ENCODE data around the gene CDK5RAP2. TPM values are rescaled to one million over a fixed set of nuclear protein-coding genes. Genes with fewer than 3 reads are reported as not detected.
"Not testable (repeated sequence)": the region's sequence is repeated elsewhere in the genome, so short reads cannot be mapped to it uniquely, and the experiment has no call there.

The CDK5RAP2 gene
- total and polyA plus RNA-seq, 2 experiments from 2014 or later, result 23.9 to 30.9 TPM

DNA sequence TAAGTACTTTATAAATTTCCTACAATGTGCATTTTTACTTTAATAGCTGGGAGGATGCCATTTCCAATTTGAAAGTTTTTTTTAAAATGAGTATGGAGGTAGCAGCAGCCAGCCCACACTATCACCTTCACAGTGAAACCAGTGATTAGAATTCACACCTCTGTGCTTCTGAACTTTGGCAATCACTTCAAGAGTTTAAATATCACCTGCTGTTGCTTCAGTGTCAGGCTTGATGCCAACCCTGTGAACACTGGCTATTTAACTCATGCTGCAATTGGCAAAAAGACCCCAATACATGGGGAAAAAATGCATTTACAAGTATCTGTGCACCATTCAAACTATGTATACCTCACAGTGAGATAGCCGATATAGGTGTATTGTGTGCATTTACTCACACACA, 57.4 kb downstream of the CDK5RAP2 start:
- no peak overlapping the region for H3K4me3 ChIP-seq
- no peak overlapping the region for H3K4me2 ChIP-seq
- no peaks in the 10 kb centered on the region for H3K9me2 ChIP-seq (replicated peaks; ENCODE audit: insufficient read depth)
- no peak for DNase-seq (ENCODE audit: low spot score)
- no peak overlapping the region for H2AFZ ChIP-seq
- H3K4me1 ChIP-seq (ENCODE audit: insufficient read depth), result no peaks in the 10 kb centered on the region
- H3K27ac ChIP-seq, result no peak overlapping the region
- H4K20me1 ChIP-seq (ENCODE audit: insufficient read depth, poor library complexity, severe bottlenecking), result no peaks in the 10 kb centered on the region
- H3K9me3 ChIP-seq (ENCODE audit: low read depth), result no peaks in the 10 kb centered on the region
- H3K36me3 ChIP-seq (replicated peaks; ENCODE audit: insufficient read depth, low read depth), result no peaks in the 10 kb centered on the region
- H3K79me2 ChIP-seq, result no peaks in the 10 kb centered on the region
- 97% methylated on average over 1 of the region's 1 CpG for WGBS (ENCODE audit: low lambda C conversion rate, missing lambda C conversion rate)
- TF ChIP-seq EZH2phosphoT487 (IDR thresholded peaks at IDR 0.05; ENCODE audit: low read depth, severe bottlenecking, unreplicated experiment) (no peak), EZH2 (IDR thresholded peaks at IDR 0.05; ENCODE audit: borderline replicate concordance) (no peak)
- TF ChIP-seq, protein P1, sequence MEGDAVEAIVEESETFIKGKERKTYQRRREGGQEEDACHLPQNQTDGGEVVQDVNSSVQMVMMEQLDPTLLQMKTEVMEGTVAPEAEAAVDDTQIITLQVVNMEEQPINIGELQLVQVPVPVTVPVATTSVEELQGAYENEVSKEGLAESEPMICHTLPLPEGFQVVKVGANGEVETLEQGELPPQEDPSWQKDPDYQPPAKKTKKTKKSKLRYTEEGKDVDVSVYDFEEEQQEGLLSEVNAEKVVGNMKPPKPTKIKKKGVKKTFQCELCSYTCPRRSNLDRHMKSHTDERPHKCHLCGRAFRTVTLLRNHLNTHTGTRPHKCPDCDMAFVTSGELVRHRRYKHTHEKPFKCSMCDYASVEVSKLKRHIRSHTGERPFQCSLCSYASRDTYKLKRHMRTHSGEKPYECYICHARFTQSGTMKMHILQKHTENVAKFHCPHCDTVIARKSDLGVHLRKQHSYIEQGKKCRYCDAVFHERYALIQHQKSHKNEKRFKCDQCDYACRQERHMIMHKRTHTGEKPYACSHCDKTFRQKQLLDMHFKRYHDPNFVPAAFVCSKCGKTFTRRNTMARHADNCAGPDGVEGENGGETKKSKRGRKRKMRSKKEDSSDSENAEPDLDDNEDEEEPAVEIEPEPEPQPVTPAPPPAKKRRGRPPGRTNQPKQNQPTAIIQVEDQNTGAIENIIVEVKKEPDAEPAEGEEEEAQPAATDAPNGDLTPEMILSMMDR (IDR thresholded peaks at IDR 0.05; ENCODE audit: poor library complexity), result no peak
- H3K27me3 ChIP-seq, result no peaks in the 10 kb centered on the region

DNA sequence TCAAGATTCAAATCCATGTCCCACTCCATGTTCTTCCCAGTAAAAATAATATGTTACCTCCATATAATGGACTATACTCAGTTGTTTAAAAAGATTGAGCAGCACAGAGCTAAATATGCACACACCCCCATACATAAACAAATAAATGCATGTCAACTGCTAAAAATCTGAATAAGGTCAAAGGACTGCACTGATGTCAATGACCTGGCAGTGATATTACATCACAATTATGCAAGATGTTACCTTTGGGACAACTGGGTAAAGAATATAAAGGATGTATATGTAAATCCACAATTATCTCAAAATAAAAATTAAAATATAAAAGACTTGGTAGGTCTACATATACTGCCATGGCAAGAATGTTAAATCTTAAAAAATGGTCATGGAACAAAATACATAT, 57.9 kb downstream of the CDK5RAP2 start:
- Histone ChIP-seq H3K4me3 (no peak overlapping the region), H4K20me1 (ENCODE audit: insufficient read depth, poor library complexity, severe bottlenecking) (no peaks in the 10 kb centered on the region), H3K79me2 (no peaks in the 10 kb centered on the region), H3K27ac (no peak overlapping the region), H3K4me1 (ENCODE audit: insufficient read depth) (no peaks in the 10 kb centered on the region), H3K36me3 (replicated peaks; ENCODE audit: insufficient read depth, low read depth) (no peaks in the 10 kb centered on the region), H3K9me3 (ENCODE audit: low read depth) (no peaks in the 10 kb centered on the region), H3K9me2 (replicated peaks; ENCODE audit: insufficient read depth) (no peaks in the 10 kb centered on the region), H2AFZ (no peak overlapping the region), H3K27me3 (no peaks in the 10 kb centered on the region), H3K4me2 (no peak overlapping the region)
- no peak for DNase-seq (ENCODE audit: low spot score)
- TF ChIP-seq EZH2 (IDR thresholded peaks at IDR 0.05; ENCODE audit: borderline replicate concordance), result no peak
- no peak for TF ChIP-seq EZH2phosphoT487 (IDR thresholded peaks at IDR 0.05; ENCODE audit: low read depth, severe bottlenecking, unreplicated experiment)
- TF ChIP-seq, protein P1 (IDR thresholded peaks at IDR 0.05; ENCODE audit: poor library complexity), result no peak

DNA sequence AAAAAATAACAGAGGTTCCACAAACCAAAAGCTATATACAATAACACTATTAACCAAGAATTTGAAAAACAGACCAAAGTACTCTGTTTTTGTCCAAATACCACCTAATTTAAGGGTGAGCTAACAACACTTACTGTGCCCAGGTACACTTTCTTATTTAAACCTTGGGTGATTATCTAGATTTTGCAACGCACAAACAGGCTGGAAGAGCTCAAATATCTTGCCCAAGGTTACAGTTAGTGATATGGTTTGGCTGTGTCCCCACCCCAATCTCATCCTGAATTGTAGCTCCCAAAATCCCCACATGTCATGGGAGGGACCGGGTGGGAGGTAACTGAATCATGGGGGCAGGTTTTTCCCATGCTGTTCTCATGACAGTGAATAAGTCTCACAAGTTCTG, 58.9 kb downstream of the CDK5RAP2 start:
- no peak overlapping the region for H3K4me3 ChIP-seq
- no peaks in the 10 kb centered on the region for H3K4me1 ChIP-seq (ENCODE audit: insufficient read depth)
- no peaks in the 10 kb centered on the region for H3K9me2 ChIP-seq (replicated peaks; ENCODE audit: insufficient read depth)
- H3K4me2 ChIP-seq, result no peak overlapping the region
- DNase-seq (ENCODE audit: low spot score), result no peak
- no peak overlapping the region for H3K27ac ChIP-seq
- no peaks in the 10 kb centered on the region for H3K79me2 ChIP-seq
- H3K27me3 ChIP-seq, result no peaks in the 10 kb centered on the region
- no peaks in the 10 kb centered on the region for H3K36me3 ChIP-seq (replicated peaks; ENCODE audit: insufficient read depth, low read depth)
- no peak for TF ChIP-seq EZH2phosphoT487 (IDR thresholded peaks at IDR 0.05; ENCODE audit: low read depth, severe bottlenecking, unreplicated experiment)
- H2AFZ ChIP-seq, result no peak overlapping the region
- H3K9me3 ChIP-seq (ENCODE audit: low read depth), result no peaks in the 10 kb centered on the region
- H4K20me1 ChIP-seq (ENCODE audit: insufficient read depth, poor library complexity, severe bottlenecking), result no peaks in the 10 kb centered on the region
- WGBS (ENCODE audit: low lambda C conversion rate, missing lambda C conversion rate), result 100% methylated on average over 2 of the region's 2 CpGs

DNA sequence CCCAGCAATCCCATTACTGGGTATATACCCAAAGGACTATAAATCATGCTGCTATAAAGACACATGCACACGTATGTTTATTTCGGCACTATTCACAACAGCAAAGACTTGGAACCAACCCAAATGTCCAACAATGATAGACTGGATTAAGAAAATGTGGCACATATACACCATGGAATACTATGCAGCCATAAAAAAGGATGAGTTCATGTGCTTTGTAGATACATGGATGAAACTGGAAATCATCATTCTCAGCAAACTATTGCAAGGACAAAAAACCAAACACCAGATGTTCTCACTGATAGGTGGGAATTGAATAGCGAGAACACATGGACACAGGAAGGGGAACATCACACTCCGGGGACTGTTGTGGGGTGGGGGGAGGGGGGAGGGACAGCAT, 64.0 kb downstream of the CDK5RAP2 start:
- not testable (repeated sequence) for H3K36me3 ChIP-seq (replicated peaks; ENCODE audit: insufficient read depth, low read depth); DNase-seq (ENCODE audit: low spot score); H3K79me2 ChIP-seq; H3K9me2 ChIP-seq (replicated peaks; ENCODE audit: insufficient read depth); H3K4me2 ChIP-seq; H3K4me3 ChIP-seq; H3K27ac ChIP-seq; H2AFZ ChIP-seq; H4K20me1 ChIP-seq (ENCODE audit: insufficient read depth, poor library complexity, severe bottlenecking); H3K27me3 ChIP-seq; H3K9me3 ChIP-seq (ENCODE audit: low read depth); H3K4me1 ChIP-seq (ENCODE audit: insufficient read depth)
- WGBS (ENCODE audit: low lambda C conversion rate, missing lambda C conversion rate), result 93% methylated on average over 4 of the region's 4 CpGs

DNA sequence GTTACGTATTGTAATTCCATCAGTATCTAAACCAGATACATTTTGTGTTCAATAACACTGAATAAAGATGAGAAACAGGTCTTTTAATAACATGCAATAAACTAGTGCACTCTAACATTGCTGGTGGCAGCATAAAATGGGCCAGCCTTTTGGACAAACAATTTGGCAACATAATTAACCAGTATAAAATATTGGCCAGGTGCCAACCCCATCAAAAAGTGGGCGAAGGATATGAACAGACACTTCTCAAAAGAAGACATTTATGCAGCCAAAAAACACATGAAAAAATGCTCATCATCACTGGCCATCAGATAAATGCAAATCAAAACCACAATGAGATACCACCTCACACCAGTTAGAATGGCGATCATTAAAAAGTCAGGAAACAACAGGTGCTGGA, 64.5 kb downstream of the CDK5RAP2 start:
- not testable (repeated sequence) for H3K79me2 ChIP-seq; H3K27ac ChIP-seq; H3K4me2 ChIP-seq; H4K20me1 ChIP-seq (ENCODE audit: insufficient read depth, poor library complexity, severe bottlenecking); H3K4me3 ChIP-seq; H3K27me3 ChIP-seq; H2AFZ ChIP-seq; H3K9me2 ChIP-seq (replicated peaks; ENCODE audit: insufficient read depth); H3K9me3 ChIP-seq (ENCODE audit: low read depth); H3K36me3 ChIP-seq (replicated peaks; ENCODE audit: insufficient read depth, low read depth); DNase-seq (ENCODE audit: low spot score); H3K4me1 ChIP-seq (ENCODE audit: insufficient read depth)
- 90% methylated on average over 3 of the region's 3 CpGs for WGBS (ENCODE audit: low lambda C conversion rate, missing lambda C conversion rate)
